HL-60 (cell line): ENCODE measurements around the gene HPCA.

Source experiments
- DNase-seq, 2 experiments: peaks; one replicate each; pipeline ENCODE4 v3.0.0-alpha.2; 2010 to 2020; ENCODE audit warnings: low read depth in 1 of 2, low spot score in 1 of 2
- H3K27ac ChIP-seq: fragments of 250-450 bp; sonication (Bioruptor Pico); replicated peaks from 2 replicates; pipeline ENCODE4 v1.5.1; 2020; ENCODE audit warnings: mild to moderate bottlenecking, moderate library complexity
- H3K27me3 ChIP-seq: fragments of 250-450 bp; sonication (Bioruptor Pico); 2 replicates; pipeline ENCODE4 v1.5.1; 2021; ENCODE audit warnings: mild to moderate bottlenecking, moderate library complexity; ENCODE audit not compliant: insufficient read depth, poor library complexity, severe bottlenecking
- H3K4me3 ChIP-seq: replicated peaks from 2 replicates; pipeline ENCODE4 v1.5.1; 2011; ENCODE audit warnings: mild to moderate bottlenecking, control low read depth, low read length; ENCODE audit not compliant: insufficient read depth
- CTCF ChIP-seq: IDR thresholded peaks from one replicate; pipeline ENCODE4 v1.5.1; 2011; ENCODE audit warnings: low read length, control low read depth, inconsistent platforms; ENCODE audit not compliant: insufficient read depth
- GABPA ChIP-seq: IDR thresholded peaks from 2 replicates; pipeline ENCODE4 v1.6.1; 2012; ENCODE audit warnings: low read depth
- POLR2AphosphoS5 ChIP-seq: IDR thresholded peaks from 2 replicates; pipeline ENCODE4 v1.6.1; 2012; ENCODE audit warnings: low read depth
- REST ChIP-seq: IDR thresholded peaks from 2 replicates; pipeline ENCODE4 v1.6.1; 2012; ENCODE audit warnings: low read depth; ENCODE audit not compliant: insufficient replicate concordance
- SPI1 ChIP-seq: IDR thresholded peaks from 2 replicates; pipeline ENCODE4 v1.6.1; 2012; ENCODE audit warnings: low read depth, mild to moderate bottlenecking, borderline replicate concordance

HPCA gene

GRCh38 chr1:32927441-32927840 lies 41.1 kb downstream of the HPCA start:
- 0 out of 2 replicates have a peak, but pooled peaks have one; percentile 10 for TF ChIP-seq SPI1
- no peak for TF ChIP-seq GABPA
- H3K27ac ChIP-seq, result no peak overlapping the region
- DNase-seq, result no peak
- H3K27me3 ChIP-seq, result peaks cover 32% of the 10 kb centered on the region
- no peak overlapping the region for H3K4me3 ChIP-seq

GRCh38 chr1:32928285-32928684 lies 42.0 kb downstream of the HPCA start:
- TF ChIP-seq POLR2AphosphoS5, result no peak
- no peak for TF ChIP-seq GABPA
- no peak for TF ChIP-seq SPI1
- TF ChIP-seq CTCF, result no peak
- TF ChIP-seq REST, result no peak
- Histone ChIP-seq H3K27ac (no peak overlapping the region), H3K27me3 (peaks cover 24% of the 10 kb centered on the region), H3K4me3 (no peak overlapping the region)
- no peak for DNase-seq

GRCh38 chr1:32928715-32929114 lies 42.4 kb downstream of the HPCA start:
- H3K4me3 ChIP-seq, result no peak overlapping the region
- H3K27ac ChIP-seq, result no peak overlapping the region
- no peak for TF ChIP-seq SPI1
- TF ChIP-seq GABPA, result no peak
- TF ChIP-seq POLR2AphosphoS5, result no peak
- no peak for TF ChIP-seq CTCF
- no peak for TF ChIP-seq REST
- no peak for DNase-seq
- peaks cover 20% of the 10 kb centered on the region for H3K27me3 ChIP-seq

- Histone ChIP-seq H3K4me3 (no peak overlapping the region), H3K27ac (no peak overlapping the region), H3K27me3 (peaks cover 18% of the 10 kb centered on the region)
- TF ChIP-seq SPI1 (no peak), REST (no peak), GABPA (no peak), CTCF (no peak), POLR2AphosphoS5 (no peak)
- DNase-seq, result no peak
Observed at GRCh38 chr1:32929366-32929765, 43.1 kb downstream of the HPCA start.
